ENCODE data around the gene ENTPD2. TPM values are rescaled to one million over a fixed set of nuclear protein-coding genes. Genes with fewer than 3 reads are reported as not detected.
"Not testable (repeated sequence)": the region's sequence is repeated elsewhere in the genome, so short reads cannot be mapped to it uniquely, and the experiment has no call there.

The ENTPD2 gene
- total and polyA plus RNA-seq, 7 experiments from 2014 or later = not detected

DNA sequence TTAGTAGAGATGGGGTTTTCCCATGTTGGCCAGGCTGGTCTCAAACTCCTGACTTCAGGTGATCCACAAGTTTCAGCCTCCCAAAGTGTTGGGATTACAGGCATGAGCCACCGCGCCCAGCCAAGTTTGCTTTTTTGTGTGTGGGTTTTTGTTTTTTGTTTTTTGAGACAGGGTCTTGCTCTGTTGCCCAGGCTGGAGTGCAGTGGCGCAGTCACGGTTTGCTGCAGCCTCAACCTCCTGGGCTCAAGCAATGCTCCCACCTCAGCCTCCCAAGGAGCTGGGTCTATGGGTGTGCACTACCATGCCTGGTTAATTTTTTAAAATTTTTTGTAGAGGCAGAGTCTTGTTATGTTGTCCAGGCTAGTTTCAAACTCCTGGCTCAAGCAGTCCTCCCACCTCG lies 20.4 kb downstream of the ENTPD2 start:
- POLR2A ChIA-PET = not testable (repeated sequence)
- H3K4me1 Mint-ChIP-seq = peaks cover 18 to 48% (median 38%) of the 10 kb centered on the region in 7 donors
- peak overlapping the region in 4 of 10 donors; percentile 9 to 36 (median 16) for H3K4me3 Mint-ChIP-seq

DNA sequence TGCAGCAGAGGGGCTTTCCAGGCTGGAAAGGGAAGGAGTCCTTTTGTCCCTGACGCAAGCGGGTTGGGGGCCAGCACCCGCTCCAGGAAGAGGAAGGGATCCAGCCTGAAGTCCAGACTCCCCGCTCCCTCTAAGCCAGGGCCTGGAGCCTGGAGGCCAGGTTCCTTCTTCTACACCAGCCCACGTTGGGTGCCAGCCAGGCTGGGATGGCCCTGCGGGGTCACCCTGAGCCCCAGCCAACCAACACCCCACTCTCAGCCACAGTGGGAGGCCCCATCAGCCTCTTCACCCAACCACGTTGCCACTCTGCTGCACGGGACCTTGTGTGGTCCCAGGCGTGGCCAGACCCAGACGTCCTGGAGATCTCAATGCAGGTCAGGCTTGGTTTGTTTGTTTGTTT lies 21.0 kb downstream of the ENTPD2 start:
- no peaks in the 10 kb centered on the region for H3K9me3 Mint-ChIP-seq
- peak overlapping the region in 2 of 9 donors; percentile 38 to 61 for H3K27ac Mint-ChIP-seq
- Histone ChIP-seq H3K9me3 (ENCODE audit: control insufficient read depth in 2 of 3, low read length in 3 of 3) (no peaks in the 10 kb centered on the region), H3K4me1 (ENCODE audit: control insufficient read depth in 2 of 2, insufficient read depth in 2 of 2, low read length in 2 of 2) (peaks cover 54 to 56% of the 10 kb centered on the region in 2 donors), H3K4me3 (ENCODE audit: low read length) (no peak overlapping the region), H3K27me3 (ENCODE audit: control insufficient read depth in 2 of 2, insufficient read depth in 2 of 2, low read length in 2 of 2) (no peaks in the 10 kb centered on the region), H3K36me3 (ENCODE audit: control insufficient read depth in 2 of 3, insufficient read depth in 3 of 3, low read length in 3 of 3) (no peaks in the 10 kb centered on the region), H3K27ac (ENCODE audit: low read depth, low read length) (no peak overlapping the region)
- CTCF ChIA-PET = interaction anchor here (1.6 kb wide), 1 partner anchor 40 kb away, joined by 4 read pairs; the partner anchor contains the start of gene PAXX
- POLR2A ChIA-PET = no interaction called here
- no peaks in the 10 kb centered on the region for H3K36me3 Mint-ChIP-seq
- intact Hi-C loops (cut with micrococcal nuclease) = no loop called here
- peaks cover 18 to 48% (median 38%) of the 10 kb centered on the region in 7 donors for H3K4me1 Mint-ChIP-seq
- ATAC-seq (peak; percentile 62), DNase-seq (no peak)
- peak overlapping the region in 3 of 10 donors; percentile 6 to 30 (median 21) for H3K4me3 Mint-ChIP-seq
- peaks cover 0 to 8% (median 0%) of the 10 kb centered on the region in 5 donors for H3K27me3 Mint-ChIP-seq

More for the DNA sequence above, 20.4 kb downstream of the ENTPD2 start:
- H3K9me3 ChIP-seq (ENCODE audit: control insufficient read depth in 2 of 3, low read length in 3 of 3); H3K27me3 ChIP-seq (ENCODE audit: control insufficient read depth in 2 of 2, insufficient read depth in 2 of 2, low read length in 2 of 2); H3K27ac ChIP-seq (ENCODE audit: low read depth, low read length); H3K36me3 ChIP-seq (ENCODE audit: control insufficient read depth in 2 of 3, insufficient read depth in 3 of 3, low read length in 3 of 3); intact Hi-C loops (cut with micrococcal nuclease); H3K9me3 Mint-ChIP-seq; DNase-seq; ATAC-seq; H3K36me3 Mint-ChIP-seq; H3K27me3 Mint-ChIP-seq; H3K4me3 ChIP-seq (ENCODE audit: low read length): not testable (repeated sequence)
- H3K27ac Mint-ChIP-seq = peak overlapping the region in 3 of 9 donors; percentile 46 to 61 (median 54)
- H3K4me1 ChIP-seq (ENCODE audit: control insufficient read depth in 2 of 2, insufficient read depth in 2 of 2, low read length in 2 of 2) = peaks cover 53 to 56% of the 10 kb centered on the region in 2 donors
- CTCF ChIA-PET = interaction anchor here (1.2 to 3.5 kb wide), 2 partner anchors 190 to 245 kb away, joined by 3 to 49 read pairs; partner anchors contain the start of gene TMEM141

DNA sequence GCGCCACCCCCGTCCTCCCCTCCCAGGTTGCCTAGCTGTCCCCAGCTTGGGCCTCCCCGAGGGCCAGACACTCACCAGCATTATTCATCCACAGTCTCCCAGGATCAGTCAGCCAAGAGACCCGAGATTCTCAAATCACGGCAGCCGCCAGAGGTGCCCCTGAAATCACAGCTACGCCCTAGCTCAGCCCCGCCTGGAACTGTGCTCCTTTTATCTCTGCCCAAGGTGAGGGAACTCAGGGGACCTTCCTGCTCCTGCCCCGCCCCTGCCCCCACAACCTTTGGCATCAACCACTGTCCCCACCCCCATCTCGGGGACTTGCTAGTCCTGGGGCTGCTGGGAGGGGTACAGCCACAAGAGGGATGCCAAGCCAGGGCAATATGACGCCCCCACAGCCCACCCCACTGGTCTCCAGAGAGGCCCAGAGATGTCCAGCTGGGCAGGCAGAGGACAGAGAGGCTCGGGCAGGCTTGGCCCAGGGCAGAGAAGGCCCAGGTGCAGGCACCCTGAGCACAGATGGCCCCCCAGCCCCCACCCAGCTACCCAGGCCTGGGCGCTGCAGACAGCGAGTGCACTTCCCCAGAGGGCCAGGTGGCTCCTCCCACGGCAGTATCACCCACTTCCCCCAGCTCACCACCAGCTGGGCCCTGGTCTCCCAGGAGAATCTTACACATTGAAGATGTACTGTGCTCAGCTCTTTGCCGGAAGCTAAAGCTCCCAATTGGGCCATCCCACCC lies 21.8 kb downstream of the ENTPD2 start, which contains the start of gene FUT7:
TSS of gene FUT7 (minus strand) at position 185 of the 737 bp plus-strand sequence. CDS start at position 88, 97 bp downstream.
- no peak for DNase-seq
- no peak for ATAC-seq
- Mint-ChIP-seq H3K36me3 (no peaks in the 10 kb centered on the region), H3K27me3 (peaks cover 0 to 10% (median 0%) of the 10 kb centered on the region in 5 donors), H3K27ac (peak within 1 kb of the TSS in 4 of 9 donors; percentile 38 to 61 (median 40)), H3K4me1 (peaks cover 20 to 51% (median 43%) of the 10 kb centered on the region in 7 donors), H3K9me3 (no peaks in the 10 kb centered on the region), H3K4me3 (peak within 1 kb of the TSS in 7 of 10 donors; percentile 26 to 83 (median 66))
- POLR2A ChIA-PET = interaction anchor here (1.5 kb wide), 1 partner anchor 241 kb away, joined by 4 read pairs; the partner anchor contains the start of gene TMEM141
- Histone ChIP-seq H3K36me3 (ENCODE audit: control insufficient read depth in 2 of 3, insufficient read depth in 3 of 3, low read length in 3 of 3) (no peaks in the 10 kb centered on the region), H3K27ac (ENCODE audit: low read depth, low read length) (no peak within 1 kb of the TSS), H3K4me3 (ENCODE audit: low read length) (peak within 1 kb of the TSS; percentile 34), H3K9me3 (ENCODE audit: control insufficient read depth in 2 of 3, low read length in 3 of 3) (no peaks in the 10 kb centered on the region), H3K27me3 (ENCODE audit: control insufficient read depth in 2 of 2, insufficient read depth in 2 of 2, low read length in 2 of 2) (no peaks in the 10 kb centered on the region), H3K4me1 (ENCODE audit: control insufficient read depth in 2 of 2, insufficient read depth in 2 of 2, low read length in 2 of 2) (peaks cover 59 to 60% of the 10 kb centered on the region in 2 donors)
- CTCF ChIA-PET = interaction anchor here (1.6 kb wide), 1 partner anchor 40 kb away, joined by 4 read pairs; the partner anchor contains the start of gene PAXX
- intact Hi-C loops (cut with micrococcal nuclease) = no loop called here

DNA sequence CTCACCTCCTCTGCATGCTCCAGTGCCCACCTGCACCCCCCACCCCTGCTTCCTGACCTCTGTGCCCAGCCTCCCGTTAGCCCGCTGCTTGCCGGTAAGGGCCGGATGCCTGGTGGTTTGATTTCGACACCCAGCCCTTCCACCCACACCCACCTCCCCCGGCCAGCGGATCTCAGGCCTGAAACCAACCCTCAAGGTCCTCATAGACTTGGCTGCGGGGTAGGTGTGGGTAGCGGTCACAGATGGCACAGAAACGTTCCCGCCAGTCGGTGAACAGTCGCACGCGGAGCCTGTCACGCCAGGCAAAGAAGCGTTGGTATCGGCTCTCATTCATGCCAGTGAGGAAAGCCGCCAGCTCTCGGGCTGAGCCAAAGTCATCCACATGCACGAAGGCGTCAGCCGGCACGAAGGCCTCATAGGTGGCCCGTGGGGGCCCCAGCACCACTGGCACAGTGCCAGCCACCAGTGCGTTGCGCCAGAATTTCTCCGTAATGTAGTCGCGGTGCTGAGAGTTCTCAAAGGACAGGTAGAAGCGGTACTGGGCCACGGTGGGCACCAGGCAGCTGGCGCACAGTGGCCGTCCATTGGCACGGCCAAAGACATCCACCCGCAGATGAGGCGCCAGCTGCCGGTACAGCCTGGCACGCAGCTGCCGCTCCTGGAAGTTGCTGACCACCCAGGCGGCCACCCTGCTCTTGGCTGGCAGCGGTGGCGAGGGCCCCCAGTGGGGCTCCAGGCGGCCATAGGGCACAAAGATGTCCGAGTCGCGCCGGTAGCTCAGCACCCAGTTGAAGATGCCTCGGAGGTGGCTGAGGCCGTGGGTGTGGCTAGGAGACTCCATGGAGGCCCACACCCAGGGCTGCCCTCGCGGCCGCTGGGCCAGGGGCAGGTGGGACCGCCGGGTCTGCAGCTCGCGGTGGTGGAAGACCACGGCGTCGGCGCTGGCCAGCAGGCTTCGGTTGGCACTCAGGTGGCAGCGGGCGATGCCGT lies 23.0 kb downstream of the ENTPD2 start:
- H3K9me3 Mint-ChIP-seq = no peaks in the 10 kb centered on the region
- H3K27me3 ChIP-seq (ENCODE audit: control insufficient read depth in 2 of 2, insufficient read depth in 2 of 2, low read length in 2 of 2) = no peaks in the 10 kb centered on the region
- no peak for ATAC-seq
- H3K4me1 ChIP-seq (ENCODE audit: control insufficient read depth in 2 of 2, insufficient read depth in 2 of 2, low read length in 2 of 2) = peaks cover 62 to 70% of the 10 kb centered on the region in 2 donors
- H3K4me3 ChIP-seq (ENCODE audit: low read length) = peak overlapping the region; percentile 34
- H3K27me3 Mint-ChIP-seq = peaks cover 0 to 11% (median 0%) of the 10 kb centered on the region in 5 donors
- H3K36me3 ChIP-seq (ENCODE audit: control insufficient read depth in 2 of 3, insufficient read depth in 3 of 3, low read length in 3 of 3) = no peaks in the 10 kb centered on the region
- H3K4me3 Mint-ChIP-seq = peak overlapping the region in 9 of 10 donors; percentile 26 to 83 (median 54)
- H3K9me3 ChIP-seq (ENCODE audit: control insufficient read depth in 2 of 3, low read length in 3 of 3) = no peaks in the 10 kb centered on the region
- H3K4me1 Mint-ChIP-seq = peaks cover 25 to 51% (median 43%) of the 10 kb centered on the region in 7 donors
- H3K27ac ChIP-seq (ENCODE audit: low read depth, low read length) = no peak overlapping the region
- CTCF ChIA-PET = interaction anchor here (1.6 kb wide), 1 partner anchor 38 kb away, joined by 4 read pairs; the partner anchor contains the start of gene PAXX
- POLR2A ChIA-PET = interaction anchor here (1.5 kb wide), 1 partner anchor 240 kb away, joined by 4 read pairs; the partner anchor contains the start of gene TMEM141
- intact Hi-C loops (cut with micrococcal nuclease) = no loop called here
- DNase-seq = peak in 1 of 9 donors; percentile 52
- H3K36me3 Mint-ChIP-seq = no peaks in the 10 kb centered on the region
- H3K27ac Mint-ChIP-seq = peak overlapping the region in 3 of 9 donors; percentile 33 to 55 (median 37)

DNA sequence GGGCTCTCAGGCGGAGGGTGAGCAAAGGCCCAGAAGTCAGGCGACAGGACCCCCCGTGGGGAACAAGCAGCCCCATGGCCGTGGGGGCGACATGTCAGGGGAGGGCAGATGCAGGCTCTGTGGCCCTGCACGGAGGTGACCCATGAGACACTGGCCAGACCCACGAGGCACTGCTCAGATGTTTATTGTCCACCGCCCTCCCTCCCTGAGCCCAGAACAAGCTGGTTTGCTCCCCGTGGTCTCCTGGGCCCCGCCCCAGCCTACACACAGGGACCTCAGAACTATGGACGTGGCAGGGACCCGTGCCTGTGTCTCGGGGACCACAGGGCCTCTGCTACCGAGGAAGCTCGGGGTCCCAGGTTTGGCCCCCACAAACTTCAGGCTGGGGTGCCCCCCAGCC lies 23.9 kb downstream of the ENTPD2 start:
- peak overlapping the region in 7 of 10 donors; percentile 62 to 85 (median 74) for H3K4me3 Mint-ChIP-seq
- DNase-seq (no peak), ATAC-seq (no peak)
- peaks cover 0 to 11% (median 0%) of the 10 kb centered on the region in 5 donors for H3K27me3 Mint-ChIP-seq
- Histone ChIP-seq H3K27me3 (ENCODE audit: control insufficient read depth in 2 of 2, insufficient read depth in 2 of 2, low read length in 2 of 2) (no peaks in the 10 kb centered on the region), H3K4me3 (ENCODE audit: low read length) (peak overlapping the region; percentile 69), H3K9me3 (ENCODE audit: control insufficient read depth in 2 of 3, low read length in 3 of 3) (no peaks in the 10 kb centered on the region), H3K4me1 (ENCODE audit: control insufficient read depth in 2 of 2, insufficient read depth in 2 of 2, low read length in 2 of 2) (peaks cover 57 to 63% of the 10 kb centered on the region in 2 donors), H3K36me3 (ENCODE audit: control insufficient read depth in 2 of 3, insufficient read depth in 3 of 3, low read length in 3 of 3) (no peaks in the 10 kb centered on the region), H3K27ac (ENCODE audit: low read depth, low read length) (no peak overlapping the region)
- H3K9me3 Mint-ChIP-seq = no peaks in the 10 kb centered on the region
- ChIA-PET POLR2A (interaction anchor here (1.0 to 1.2 kb wide), 2 partner anchors 34 to 182 kb away, joined by 3 to 5 read pairs; no protein-coding TSS in a partner anchor), CTCF (interaction anchor here (0.6 to 1.7 kb wide), 12 partner anchors 12 to 577 kb away, joined by 3 to 9 read pairs (median 4); partner anchors contain the start of genes MAN1B1 and PAXX)
- H3K27ac Mint-ChIP-seq = peak overlapping the region in 1 of 9 donors; percentile 37
- H3K36me3 Mint-ChIP-seq = no peaks in the 10 kb centered on the region
- peaks cover 20 to 47% (median 39%) of the 10 kb centered on the region in 7 donors for H3K4me1 Mint-ChIP-seq
- intact Hi-C loops (cut with micrococcal nuclease) = no loop called here

Data from naive thymus-derived CD4-positive, alpha-beta T cell (primary cell).